ENCODE measurements around the gene TIMM10B.

DNA sequence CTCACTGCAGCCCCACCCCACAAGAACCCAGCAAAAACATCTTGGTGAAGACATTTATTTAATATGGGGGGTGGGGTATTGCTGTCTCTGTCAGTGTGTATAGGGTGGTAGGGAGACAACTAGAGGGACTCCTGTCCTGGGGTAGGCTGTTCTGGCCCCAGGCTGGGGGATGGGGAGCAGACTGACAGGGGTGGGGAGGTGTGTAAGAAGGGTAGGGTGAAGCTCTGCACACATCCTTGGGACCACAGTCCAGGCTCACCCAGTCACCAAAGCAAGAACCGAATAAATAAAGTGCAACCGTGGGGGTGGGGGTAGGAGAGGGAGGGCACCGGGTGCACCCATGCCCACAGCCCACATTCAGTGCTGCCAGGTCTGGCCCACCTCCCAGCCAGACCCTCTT is 32.7 kb upstream of the TIMM10B start:
- TF ChIP-seq, protein P1, sequence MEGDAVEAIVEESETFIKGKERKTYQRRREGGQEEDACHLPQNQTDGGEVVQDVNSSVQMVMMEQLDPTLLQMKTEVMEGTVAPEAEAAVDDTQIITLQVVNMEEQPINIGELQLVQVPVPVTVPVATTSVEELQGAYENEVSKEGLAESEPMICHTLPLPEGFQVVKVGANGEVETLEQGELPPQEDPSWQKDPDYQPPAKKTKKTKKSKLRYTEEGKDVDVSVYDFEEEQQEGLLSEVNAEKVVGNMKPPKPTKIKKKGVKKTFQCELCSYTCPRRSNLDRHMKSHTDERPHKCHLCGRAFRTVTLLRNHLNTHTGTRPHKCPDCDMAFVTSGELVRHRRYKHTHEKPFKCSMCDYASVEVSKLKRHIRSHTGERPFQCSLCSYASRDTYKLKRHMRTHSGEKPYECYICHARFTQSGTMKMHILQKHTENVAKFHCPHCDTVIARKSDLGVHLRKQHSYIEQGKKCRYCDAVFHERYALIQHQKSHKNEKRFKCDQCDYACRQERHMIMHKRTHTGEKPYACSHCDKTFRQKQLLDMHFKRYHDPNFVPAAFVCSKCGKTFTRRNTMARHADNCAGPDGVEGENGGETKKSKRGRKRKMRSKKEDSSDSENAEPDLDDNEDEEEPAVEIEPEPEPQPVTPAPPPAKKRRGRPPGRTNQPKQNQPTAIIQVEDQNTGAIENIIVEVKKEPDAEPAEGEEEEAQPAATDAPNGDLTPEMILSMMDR (IDR thresholded peaks at IDR 0.05; ENCODE audit: poor library complexity, severe bottlenecking) = no peak
- TF ChIP-seq POLR2AphosphoS5 (IDR thresholded peaks at IDR 0.05) (no peak), EP300 (conservative IDR thresholded peaks at IDR 0.05; ENCODE audit: poor library complexity, severe bottlenecking) (no peak), EZH2 (IDR thresholded peaks at IDR 0.05; ENCODE audit: borderline replicate concordance, insufficient read depth, low read length, poor library complexity, severe bottlenecking) (no peak), TAF1 (IDR thresholded peaks at IDR 0.05; ENCODE audit: low read depth) (no peak), SMC3 (conservative IDR thresholded peaks at IDR 0.05; ENCODE audit: poor library complexity) (no peak)
- TF ChIP-seq, protein P2, sequence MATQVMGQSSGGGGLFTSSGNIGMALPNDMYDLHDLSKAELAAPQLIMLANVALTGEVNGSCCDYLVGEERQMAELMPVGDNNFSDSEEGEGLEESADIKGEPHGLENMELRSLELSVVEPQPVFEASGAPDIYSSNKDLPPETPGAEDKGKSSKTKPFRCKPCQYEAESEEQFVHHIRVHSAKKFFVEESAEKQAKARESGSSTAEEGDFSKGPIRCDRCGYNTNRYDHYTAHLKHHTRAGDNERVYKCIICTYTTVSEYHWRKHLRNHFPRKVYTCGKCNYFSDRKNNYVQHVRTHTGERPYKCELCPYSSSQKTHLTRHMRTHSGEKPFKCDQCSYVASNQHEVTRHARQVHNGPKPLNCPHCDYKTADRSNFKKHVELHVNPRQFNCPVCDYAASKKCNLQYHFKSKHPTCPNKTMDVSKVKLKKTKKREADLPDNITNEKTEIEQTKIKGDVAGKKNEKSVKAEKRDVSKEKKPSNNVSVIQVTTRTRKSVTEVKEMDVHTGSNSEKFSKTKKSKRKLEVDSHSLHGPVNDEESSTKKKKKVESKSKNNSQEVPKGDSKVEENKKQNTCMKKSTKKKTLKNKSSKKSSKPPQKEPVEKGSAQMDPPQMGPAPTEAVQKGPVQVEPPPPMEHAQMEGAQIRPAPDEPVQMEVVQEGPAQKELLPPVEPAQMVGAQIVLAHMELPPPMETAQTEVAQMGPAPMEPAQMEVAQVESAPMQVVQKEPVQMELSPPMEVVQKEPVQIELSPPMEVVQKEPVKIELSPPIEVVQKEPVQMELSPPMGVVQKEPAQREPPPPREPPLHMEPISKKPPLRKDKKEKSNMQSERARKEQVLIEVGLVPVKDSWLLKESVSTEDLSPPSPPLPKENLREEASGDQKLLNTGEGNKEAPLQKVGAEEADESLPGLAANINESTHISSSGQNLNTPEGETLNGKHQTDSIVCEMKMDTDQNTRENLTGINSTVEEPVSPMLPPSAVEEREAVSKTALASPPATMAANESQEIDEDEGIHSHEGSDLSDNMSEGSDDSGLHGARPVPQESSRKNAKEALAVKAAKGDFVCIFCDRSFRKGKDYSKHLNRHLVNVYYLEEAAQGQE (IDR thresholded peaks at IDR 0.05; ENCODE audit: borderline replicate concordance) = no peak

All from neural cell (in vitro differentiated cells).